HG03039 (cell line): ENCODE measurements around the gene SETD7.

ENCODE experiments used
- ATAC-seq: cut with Tn5 transposase; IDR thresholded peaks from one replicate; pipeline ENCODE4 v1.9.1; 2021; ENCODE audit warnings: mild to moderate bottlenecking, moderate library complexity; ENCODE audit not compliant: unreplicated experiment

The SETD7 gene

DNA sequence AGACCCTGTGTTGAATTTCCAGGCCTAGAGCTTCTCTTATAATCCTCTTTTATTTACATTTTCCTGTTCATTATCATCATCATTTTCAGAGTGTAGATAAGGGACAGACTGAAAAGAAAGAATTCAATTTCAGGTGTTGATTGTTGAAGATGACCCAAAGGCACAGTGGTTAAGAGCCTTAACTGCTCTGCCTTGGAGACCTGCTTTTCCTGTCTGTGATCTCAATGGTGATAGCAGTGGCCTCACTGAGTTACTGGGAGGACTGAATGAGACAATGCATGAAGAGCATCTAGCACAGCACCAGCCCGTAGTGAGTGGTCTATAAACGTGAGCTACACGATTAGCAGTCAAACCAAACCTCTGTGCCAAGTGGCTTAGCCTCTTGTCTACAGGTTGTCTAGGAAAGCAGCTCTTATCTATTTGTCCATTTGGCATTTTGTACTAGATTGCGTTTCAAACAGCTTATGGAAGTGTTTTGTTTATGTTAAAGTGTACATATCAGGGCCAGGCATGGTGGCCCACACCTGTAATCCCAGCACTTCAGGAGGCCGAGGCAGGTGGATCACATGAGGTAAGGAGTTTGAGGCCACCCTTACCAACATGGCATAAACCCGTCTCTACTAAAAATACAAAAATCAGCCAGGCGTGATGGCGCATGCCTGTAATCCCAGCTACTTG, 41.5 kb downstream of the SETD7 start:
- ATAC-seq, result no peak

DNA sequence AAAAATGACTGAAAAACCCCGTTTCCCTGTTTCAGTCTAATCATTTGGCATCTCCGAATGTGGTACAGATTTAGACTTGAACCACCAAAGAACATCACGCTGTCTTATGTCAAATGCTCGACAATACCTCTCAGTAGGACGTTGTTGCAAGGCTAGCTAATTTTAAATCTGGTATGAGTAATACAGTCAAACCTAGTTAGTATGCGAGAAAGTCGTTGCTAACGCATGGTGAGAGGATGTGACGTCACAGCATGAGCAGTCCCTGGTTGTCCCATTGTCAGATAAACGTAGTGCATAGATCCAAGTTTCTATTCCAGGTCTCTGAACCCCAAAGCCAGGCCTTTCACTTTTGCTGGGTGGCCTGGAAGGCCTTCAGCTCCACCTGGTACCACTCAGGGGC, 44.7 kb downstream of the SETD7 start:
- no peak for ATAC-seq

DNA sequence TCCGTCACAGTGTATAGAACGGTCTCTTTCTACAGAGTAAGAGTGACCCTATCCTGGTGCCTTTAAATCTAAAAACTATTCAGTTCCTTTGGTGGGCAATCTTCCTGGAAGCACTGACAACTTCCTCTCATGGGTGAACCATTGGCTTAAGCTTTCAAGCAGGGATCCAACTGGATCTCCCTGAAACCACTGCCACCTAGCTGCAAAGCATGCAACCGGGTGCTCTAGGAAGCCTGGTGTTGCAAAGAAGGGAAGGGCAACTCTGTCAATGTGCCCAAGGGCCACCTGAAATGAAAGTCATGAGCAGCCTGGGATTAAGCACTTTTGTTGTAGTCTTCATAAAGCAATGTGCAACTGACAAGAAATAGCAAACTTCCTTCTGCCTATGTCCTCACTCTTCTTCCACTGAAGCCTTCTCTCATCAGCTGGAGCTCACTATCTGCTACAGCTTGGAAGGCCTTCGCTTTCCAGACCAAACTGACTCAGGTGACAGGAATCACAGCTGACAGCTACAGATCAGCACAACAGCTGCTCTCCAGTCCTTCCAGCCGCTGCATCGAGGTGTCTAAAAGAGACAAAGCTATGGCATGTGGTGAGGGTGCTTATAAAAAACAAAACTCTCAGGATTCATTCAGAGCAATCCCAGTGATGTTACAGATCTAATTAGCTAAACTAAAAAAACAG, 46.1 kb downstream of the SETD7 start:
- no peak for ATAC-seq

DNA sequence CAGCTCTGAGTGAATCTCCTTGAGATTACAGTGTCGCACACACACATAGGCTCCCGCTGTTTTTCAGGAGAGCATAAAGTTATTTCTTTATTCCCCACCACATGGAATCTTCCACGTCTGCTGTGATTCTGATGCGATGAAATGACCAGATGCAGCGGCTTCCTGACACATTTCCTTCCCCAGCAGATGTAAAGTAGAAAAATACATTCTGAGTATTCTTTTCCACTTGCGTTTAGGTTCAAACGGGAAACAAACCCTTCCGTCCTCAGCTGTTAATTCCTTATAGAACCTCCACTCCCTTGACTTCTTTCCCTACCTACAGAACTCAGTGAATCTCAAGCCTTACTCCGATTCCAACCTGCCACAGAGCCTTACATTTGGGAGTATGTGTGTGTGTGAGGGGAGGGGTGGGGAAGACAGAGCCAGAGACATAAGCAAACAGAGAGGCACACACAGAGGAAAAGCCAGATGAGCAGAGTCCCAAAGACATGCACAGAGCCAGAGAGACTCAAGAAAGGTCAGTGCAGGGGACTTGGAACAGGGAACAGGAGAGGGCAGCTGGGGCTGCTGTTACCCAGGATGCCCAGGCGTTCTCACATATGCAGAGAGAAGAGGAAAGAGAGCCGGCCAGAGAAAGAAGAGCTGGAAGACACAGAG, 47.3 kb downstream of the SETD7 start:
- no peak for ATAC-seq

DNA sequence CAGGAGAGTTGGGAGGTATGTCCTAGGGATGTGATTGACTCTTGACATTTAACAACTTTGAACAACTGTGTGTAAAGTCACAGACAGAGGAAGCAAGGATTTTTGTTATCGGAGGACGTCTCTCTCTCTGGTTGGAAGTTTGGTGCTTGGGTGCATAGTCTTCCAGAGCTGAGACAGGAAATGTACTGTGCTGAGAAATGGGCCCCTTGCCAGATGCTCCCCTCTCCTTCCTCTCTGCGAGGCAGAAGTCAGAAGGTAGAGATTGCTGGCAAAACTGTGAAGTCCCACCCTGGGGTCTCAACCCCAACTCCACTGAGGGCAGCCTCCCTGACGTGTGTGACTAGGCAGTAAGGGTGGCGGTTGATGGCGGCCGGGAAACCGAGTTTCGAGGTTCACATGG, 49.2 kb downstream of the SETD7 start:
- ATAC-seq, result no peak

DNA sequence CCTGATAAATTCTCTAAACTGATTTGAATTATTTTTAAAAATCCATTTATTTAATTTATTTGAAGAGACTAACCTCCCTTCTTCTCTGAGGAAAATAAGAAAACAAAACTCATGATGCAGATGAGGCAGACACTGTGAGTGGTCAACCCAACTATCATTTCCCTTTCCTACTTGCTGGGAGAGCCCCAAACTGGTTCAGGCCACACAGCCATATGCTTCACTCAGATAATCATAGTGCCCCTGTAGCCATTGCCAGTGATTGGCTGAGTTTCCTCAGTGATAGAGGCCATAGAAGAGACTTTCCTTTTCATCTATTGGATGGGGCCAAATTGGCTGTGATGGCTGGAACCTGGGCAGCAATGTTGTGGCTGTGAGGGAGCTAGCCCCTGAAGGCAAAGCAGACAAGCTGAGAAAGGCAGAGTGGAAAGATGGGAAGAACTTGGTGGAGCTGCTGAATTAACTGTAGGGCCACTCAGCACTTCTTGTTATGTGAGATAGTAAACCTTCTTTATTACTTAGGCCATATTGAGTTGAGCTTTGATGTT, 52.3 kb downstream of the SETD7 start:
- no peak for ATAC-seq

DNA sequence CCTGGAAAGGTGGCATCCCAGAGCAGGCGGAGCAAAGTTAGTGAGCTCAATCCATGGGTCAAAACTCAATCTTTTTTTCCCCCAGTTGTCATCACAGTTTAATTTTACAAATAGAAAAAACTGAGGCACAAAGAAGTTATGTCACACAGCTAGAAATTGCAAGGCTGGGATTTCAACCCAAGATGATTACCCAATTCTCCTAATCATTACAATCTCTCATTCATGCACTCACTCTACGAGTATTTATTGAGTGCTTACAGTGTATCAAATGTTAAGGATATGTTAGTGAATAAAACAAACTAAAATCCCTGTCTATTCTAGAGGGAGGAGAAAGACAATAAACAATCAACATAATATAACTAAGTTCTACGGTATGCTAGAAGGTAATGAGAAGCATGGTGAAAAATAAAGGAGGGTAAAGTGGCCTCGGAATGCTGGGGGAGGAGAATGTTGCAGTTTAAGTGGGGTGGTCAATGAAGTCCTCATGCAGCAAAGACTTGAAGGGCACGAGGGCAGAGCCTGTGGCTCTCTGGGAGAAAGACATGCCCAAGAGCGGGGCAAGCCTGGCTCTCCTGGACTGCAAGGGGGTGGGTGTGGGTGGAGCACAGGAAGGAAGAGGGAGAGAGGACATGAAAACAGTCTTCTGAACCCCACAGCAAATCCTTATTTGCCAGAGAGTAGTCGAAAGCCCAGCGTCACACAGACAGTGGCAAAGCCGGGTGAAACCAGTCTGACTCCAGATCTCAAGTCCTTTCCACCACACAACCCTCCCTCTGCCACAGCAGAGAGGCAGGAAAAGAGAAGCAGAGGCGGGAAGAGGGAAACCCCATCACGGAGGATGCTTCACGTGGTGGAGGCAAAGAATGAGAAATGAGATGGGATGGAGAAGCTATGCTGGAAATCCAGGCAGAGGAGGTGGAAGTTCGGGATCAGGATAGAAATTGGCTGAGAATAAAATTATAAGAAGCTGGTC, 53.8 kb downstream of the SETD7 start:
- no peak for ATAC-seq

DNA sequence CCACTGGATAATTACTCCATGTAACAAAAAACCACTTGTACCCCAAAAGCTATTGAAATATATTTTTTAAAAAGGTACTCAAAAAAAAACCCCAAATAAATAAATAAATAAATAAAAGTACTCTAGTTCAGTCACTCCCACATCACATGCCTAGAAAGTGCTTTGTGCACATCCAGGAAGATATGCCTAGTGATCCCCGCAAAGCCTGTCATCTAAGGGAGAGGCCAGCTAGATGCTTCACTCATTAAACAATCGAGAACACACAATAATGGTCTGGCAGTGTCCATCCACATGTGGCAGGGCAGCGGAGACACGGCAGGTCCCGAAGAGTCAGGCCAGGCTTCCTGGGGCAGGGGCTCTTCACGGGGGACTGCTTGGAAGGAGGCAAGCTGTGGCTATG, 54.5 kb downstream of the SETD7 start:
- no peak for ATAC-seq

DNA sequence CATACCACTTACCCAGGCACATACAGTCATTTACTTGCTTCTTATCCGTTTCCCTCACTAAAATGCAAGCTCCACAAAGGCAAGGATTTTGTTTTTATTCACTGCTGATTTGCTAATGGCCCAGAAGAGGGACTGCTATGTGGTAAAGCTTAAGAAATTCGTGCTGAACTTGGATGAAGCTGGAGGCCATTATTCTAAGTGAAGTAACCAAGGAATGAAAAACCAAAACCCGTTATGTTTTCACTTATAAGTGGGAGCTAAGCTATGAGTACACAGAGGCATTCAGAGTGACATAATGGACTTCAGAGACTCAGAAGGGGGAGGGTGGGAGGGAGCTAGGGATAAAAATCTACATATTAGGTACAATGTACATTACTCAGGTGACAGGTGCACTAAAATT, 54.9 kb downstream of the SETD7 start:
- ATAC-seq, result no peak

DNA sequence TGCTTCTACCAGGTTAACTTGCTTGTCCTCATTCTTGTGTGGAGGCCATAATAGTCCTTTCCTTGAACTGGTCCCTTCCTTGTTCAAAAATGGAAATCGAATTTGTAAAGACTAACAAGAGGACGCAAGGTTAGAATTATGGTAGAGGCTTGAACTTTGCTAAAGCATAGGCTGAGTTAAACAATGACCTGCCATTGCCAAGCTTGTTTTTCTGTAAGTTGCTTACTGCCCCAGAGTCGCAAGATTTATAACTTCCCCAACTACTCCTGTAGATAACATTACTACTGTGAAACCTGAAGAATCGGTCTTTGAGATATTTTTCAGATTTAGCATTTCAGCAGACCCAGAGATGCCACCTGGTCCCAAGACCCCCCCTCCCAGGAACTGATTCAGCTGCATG, 56.8 kb downstream of the SETD7 start:
- ATAC-seq, result no peak

DNA sequence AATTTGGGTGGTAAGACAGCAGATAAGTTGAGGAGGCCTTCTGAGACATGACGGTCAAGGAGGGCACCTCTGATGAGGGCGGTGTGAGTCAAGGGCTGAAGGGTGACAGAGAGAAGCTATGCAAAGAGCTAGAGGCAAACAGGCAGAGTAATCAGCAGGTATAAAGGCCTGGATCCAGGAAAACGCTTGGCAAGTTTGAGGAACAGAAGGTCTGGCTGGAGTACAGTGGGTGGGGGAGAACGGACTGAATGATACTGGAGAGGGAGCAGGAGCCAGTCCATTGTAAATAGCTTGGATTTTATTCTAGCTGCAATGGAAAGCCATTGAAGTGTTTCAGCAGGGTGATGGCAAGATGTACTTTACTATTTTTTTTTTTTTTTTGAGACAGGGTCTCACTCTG, 62.8 kb downstream of the SETD7 start:
- ATAC-seq, result no peak

DNA sequence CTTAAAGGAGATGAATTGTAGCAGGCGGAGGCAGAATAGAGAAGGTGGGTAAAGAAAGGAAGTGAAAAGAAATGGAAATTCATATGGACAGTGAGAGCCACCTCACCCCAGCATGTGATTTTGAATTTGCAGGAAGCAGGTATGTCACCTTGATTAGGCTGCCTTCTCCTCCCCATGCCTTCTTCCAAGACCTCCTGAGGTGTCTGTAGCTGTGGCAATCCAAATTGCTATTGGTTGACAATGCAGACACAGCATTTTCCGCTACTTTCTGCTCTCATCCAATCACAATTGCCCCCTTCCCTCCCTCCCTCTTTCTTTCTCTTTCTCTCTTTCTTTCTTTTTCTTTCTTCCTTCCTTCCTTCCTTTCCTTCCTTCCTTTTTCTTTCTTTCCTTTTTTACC, 63.6 kb downstream of the SETD7 start:
- no peak for ATAC-seq

DNA sequence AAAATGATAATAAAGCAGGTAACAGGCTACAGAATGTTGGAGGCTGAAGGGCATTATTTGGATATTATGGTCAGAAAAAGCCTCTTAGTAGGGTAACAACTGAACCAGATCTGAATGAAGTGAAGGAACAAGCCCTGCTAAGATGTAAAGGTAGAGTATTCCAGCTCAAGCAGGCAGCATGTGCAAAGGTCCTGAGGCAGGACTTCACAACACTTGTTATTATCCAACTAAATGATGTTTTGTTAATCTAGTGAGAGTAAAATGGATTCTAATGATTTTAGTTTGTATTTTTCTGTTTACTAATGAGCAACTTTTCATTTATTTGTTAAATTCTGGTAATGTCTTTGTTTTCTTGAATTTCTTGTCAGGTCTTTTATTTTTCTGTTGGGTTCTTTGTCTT, 66.4 kb downstream of the SETD7 start:
- no peak for ATAC-seq

DNA sequence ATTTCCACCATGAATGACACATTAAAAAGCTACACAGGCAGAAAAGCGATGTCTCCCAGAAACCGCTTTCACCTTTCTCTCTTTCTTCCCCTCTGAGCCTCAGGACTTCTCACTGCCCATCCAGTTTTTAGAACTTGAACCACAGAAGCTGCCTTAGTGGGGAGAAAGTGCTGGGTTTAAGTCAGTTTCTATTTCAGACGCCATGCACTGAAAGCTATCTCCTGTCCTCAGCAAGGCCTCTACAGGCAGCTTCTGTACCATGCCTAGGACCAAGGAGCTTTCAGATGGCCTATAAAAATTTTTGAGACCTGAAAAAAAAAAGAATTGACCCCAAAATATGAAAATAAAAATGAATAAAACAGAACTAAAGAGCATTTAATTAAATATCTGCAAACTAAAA, 67.6 kb downstream of the SETD7 start:
- no peak for ATAC-seq

DNA sequence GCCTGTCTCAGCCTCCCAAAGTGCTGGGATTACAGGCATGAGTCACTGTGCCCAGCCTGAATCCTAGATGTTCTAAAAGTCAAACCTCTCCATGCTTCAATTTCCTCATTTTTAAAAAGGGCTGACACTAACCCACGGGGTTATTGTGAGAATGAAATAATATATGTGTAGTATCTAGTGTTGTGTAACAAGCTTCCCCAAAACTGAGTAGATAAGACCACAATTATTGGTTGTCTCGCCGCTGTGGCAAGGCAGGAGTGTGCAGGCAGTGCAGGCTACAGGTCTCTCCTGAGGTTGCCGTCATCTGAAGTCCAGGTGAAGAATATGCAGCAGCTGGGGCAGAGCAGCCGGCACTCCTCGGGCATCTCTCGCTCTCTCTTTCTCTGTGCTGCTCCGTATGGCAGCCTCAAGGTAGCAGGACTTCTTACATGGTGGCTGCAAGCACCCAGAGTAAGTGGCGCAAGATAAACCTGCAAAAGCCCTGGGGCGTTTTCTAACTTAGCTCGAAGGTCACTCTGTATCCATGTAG, 71.2 kb downstream of the SETD7 start:
- ATAC-seq, result no peak

DNA sequence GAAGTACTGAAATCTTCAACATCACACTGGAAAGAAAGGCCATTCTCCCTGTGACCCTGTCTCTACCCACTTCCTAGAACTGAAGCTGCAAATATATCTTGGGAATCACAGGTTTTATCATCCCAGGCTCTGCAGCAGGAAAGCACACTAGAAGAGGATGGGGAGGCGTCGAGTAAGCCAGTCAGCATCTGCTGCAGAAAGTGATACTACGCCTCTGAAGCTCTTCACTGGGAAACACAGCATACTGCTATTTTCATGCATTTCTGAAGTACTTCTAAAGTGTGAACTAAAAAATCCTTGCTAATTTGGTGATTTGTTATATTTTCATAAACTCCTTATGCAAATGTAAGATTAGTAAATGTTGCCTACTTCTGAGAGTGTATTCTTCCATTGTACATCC, 73.0 kb downstream of the SETD7 start:
- no peak for ATAC-seq

DNA sequence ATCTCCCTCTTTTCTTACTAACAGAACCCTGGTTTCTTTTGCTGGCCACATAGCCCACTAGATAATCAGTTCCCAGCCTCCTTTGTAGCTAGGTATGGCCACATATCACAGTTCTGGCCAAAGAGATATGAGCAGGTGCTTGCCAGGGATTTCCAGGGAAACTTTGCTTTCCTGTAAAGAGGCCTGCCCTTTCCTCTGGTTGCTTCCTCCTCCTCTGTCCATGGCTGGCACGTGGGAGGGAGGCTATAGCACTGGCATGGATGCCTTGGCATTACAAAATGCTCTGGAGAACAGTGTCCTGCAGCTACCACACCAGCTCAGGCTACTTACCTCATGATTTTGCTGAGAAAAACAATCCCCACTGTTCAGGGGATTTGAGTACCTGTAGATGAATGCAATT, 74.6 kb downstream of the SETD7 start:
- ATAC-seq, result no peak

DNA sequence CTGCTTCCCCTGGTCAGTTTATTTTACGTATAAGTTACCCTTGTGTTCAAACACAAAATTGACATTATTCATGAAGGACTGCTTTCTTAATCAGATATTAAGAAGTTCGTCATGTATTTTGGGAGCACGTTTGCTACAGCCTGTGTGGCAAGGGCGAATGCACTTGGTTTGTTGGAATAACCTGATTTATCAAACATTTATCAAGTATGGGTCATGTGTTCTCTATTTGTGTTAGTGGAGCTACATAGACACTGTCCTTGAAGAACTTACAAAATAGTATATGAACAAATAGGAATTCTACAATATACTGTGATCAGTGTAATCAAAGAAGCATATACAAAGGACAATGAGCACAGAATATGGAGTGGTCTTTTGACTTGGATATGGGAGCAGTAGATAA, 79.7 kb downstream of the SETD7 start:
- ATAC-seq, result no peak

DNA sequence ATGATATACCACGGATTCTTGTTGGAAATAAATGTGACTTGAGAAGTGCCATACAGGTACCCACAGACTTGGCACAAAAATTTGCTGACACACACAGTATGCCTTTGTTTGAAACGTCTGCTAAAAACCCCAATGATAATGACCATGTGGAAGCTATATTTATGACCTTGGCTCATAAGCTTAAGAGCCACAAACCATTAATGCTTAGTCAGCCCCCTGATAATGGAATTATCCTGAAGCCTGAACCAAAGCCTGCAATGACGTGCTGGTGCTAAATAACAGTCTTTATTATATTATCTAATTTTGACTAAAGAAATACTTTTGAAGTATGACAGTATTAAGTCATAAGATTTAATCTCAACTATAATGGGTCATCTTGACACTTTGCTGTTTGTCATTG, 83.2 kb downstream of the SETD7 start:
- ATAC-seq, result no peak

DNA sequence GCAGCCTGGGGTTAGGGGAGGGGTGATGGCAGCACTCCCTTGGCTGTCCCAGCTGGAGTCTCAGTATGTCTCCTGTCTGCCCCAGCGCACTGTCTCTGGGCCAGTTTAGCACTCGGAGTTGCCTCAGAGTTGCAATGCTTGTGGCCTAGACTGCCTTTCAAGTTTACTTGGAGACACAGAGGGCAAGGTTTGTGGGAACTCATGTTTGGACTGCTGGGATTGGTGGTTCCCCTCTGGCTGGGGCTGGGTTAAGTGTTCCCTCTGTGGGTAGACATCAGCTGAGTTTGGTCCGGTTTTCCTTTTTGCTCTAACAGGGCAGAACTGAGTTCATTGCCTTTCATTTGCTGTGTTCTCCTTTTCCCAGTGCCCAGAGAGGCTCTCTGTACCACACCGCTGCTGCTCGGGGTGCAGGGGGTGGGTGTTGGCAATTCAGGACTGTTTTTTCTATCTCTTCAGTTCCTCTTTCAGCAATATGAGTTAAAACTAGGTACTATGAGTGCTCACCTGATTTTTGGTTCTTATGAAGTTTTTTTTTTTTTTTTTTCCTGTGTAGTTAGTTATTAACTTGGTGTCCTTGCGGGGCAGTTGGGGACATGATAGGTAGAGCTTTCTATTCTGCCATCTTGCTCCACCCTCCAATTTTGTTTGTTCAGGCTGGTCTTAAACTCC, 84.9 kb downstream of the SETD7 start:
- no peak for ATAC-seq
